ENCODE measurements around the gene STATH. TPM values are rescaled to one million over a fixed set of nuclear protein-coding genes. Genes with fewer than 3 reads are reported as not detected.
"Not testable (repeated sequence)": the region's sequence is repeated elsewhere in the genome, so short reads cannot be mapped to it uniquely, and the experiment has no call there.

STATH gene
- total and polyA plus RNA-seq, 2 experiments from 2014 or later = not detected

- no peak for TF ChIP-seq ETS1 (IDR thresholded peaks at IDR 0.05)
- no peak for TF ChIP-seq JUNB (IDR thresholded peaks at IDR 0.05; ENCODE audit: unreplicated experiment)
- no peak for TF ChIP-seq ZNF462 (CRISPR knock-in tag; IDR thresholded peaks at IDR 0.05)
- no peak for TF ChIP-seq NANOG (IDR thresholded peaks at IDR 0.05; ENCODE audit: borderline replicate concordance)
- TF ChIP-seq EZH2 (IDR thresholded peaks at IDR 0.05; ENCODE audit: low read depth, unreplicated experiment) = no peak
Observed at GRCh38 chr4:70027011-70027410, 31.2 kb downstream of the STATH start (continued).

GRCh38 chr4:70028159-70028558 is 32.4 kb downstream of the STATH start, which contains the start of gene HTN3:
HTN3 (plus strand) TSS chr4:70028459; CDS start chr4:70030741, 2,282 bp downstream.
- not testable (repeated sequence) for H3K4me3 ChIP-seq; H3K4me3 Mint-ChIP-seq; ATAC-seq; H3F3A ChIP-seq (replicated peaks; ENCODE audit: low read depth); H3K9me2 ChIP-seq (ENCODE audit: insufficient read depth); H4K20me1 ChIP-seq (replicated peaks; ENCODE audit: insufficient read depth); H3K27ac ChIP-seq (ENCODE audit: low read depth); H3K36me3 ChIP-seq (ENCODE audit: insufficient read depth); H3K27ac Mint-ChIP-seq; H3K27me3 ChIP-seq (ENCODE audit: insufficient read depth); H3K36me3 Mint-ChIP-seq (ENCODE audit: low read depth); DNase-seq (ENCODE audit: low spot score); H3K9me3 Mint-ChIP-seq; H2AFZ ChIP-seq; H3K4me1 ChIP-seq (ENCODE audit: insufficient read depth); H3K79me2 ChIP-seq (replicated peaks; ENCODE audit: insufficient read depth); H3K27me3 Mint-ChIP-seq (ENCODE audit: insufficient read depth, low read depth, poor library complexity); H3K4me2 ChIP-seq; H3K4me1 Mint-ChIP-seq

GRCh38 chr4:70037559-70037958 is 41.8 kb downstream of the STATH start:
- not testable (repeated sequence) for H3K27me3 Mint-ChIP-seq (ENCODE audit: insufficient read depth, low read depth, poor library complexity); H3K79me2 ChIP-seq (replicated peaks; ENCODE audit: insufficient read depth); H3K4me2 ChIP-seq; DNase-seq (ENCODE audit: low spot score); ATAC-seq; H3K4me1 ChIP-seq (ENCODE audit: insufficient read depth); H3K9me2 ChIP-seq (ENCODE audit: insufficient read depth); H3K36me3 Mint-ChIP-seq (ENCODE audit: low read depth); H4K20me1 ChIP-seq (replicated peaks; ENCODE audit: insufficient read depth); H3K27me3 ChIP-seq (ENCODE audit: insufficient read depth); H3K4me3 Mint-ChIP-seq; H3F3A ChIP-seq (replicated peaks; ENCODE audit: low read depth); H2AFZ ChIP-seq; H3K36me3 ChIP-seq (ENCODE audit: insufficient read depth); H3K4me3 ChIP-seq; H3K4me1 Mint-ChIP-seq; H3K27ac ChIP-seq (ENCODE audit: low read depth); H3K27ac Mint-ChIP-seq
- H3K9me3 Mint-ChIP-seq = peaks cover 30% of the 10 kb centered on the region

GRCh38 chr4:70039928-70040327 is 44.2 kb downstream of the STATH start:
- not testable (repeated sequence) for H3K4me2 ChIP-seq; H3K36me3 Mint-ChIP-seq (ENCODE audit: low read depth); H3K27me3 Mint-ChIP-seq (ENCODE audit: insufficient read depth, low read depth, poor library complexity); H3K4me3 ChIP-seq; H3F3A ChIP-seq (replicated peaks; ENCODE audit: low read depth); H3K27ac ChIP-seq (ENCODE audit: low read depth); H3K4me1 Mint-ChIP-seq; H4K20me1 ChIP-seq (replicated peaks; ENCODE audit: insufficient read depth); H3K27ac Mint-ChIP-seq; H3K4me1 ChIP-seq (ENCODE audit: insufficient read depth); H3K4me3 Mint-ChIP-seq; H3K27me3 ChIP-seq (ENCODE audit: insufficient read depth); H3K36me3 ChIP-seq (ENCODE audit: insufficient read depth); H3K9me2 ChIP-seq (ENCODE audit: insufficient read depth); H2AFZ ChIP-seq; H3K79me2 ChIP-seq (replicated peaks; ENCODE audit: insufficient read depth); ATAC-seq; DNase-seq (ENCODE audit: low spot score)
- H3K9me3 Mint-ChIP-seq = peaks cover 30% of the 10 kb centered on the region

Measured in GM23338 (cell line).